K562 (cell line): ENCODE results near the gene LOXL3. TPM values are rescaled to one million over a fixed set of nuclear protein-coding genes. Genes with fewer than 3 reads are reported as not detected.

Experiments used
- ATAC-seq: fragments of 200-7000 bp; cut with Tn5 transposase; 3 replicates; pipeline ENCODE4 v1.9.1; 2020; ENCODE audit warnings: moderate library complexity
- BruUV-seq: library from RNA; stranded (reverse); fragments of 400-500 nt; replicated peaks from 2 replicates; lab custom pipeline; 2021; lab: Mats Ljungman, UMichigan
- CTCF ChIA-PET: fragments of 300-600 bp; formaldehyde crosslinking; extraction: SDS; loops from one replicate; lab custom pipeline; 2021; ENCODE audit warnings: low intra/inter-chr PET ratio; lab: Yijun Ruan, JAX
- POLR2A ChIA-PET: fragments of 300-600, 350-650 bp; sonication (Branson Sonifier 250); formaldehyde crosslinking; extraction: SDS; loops from one replicate; lab custom pipeline; 2021; ENCODE audit warnings: antibody characterized with exemption, inconsistent platforms; lab: Yijun Ruan, JAX
- DNase-seq, 4 experiments: peaks; one replicate each; pipeline versions ENCODE4 v3.0.0 to v3.0.0-alpha.2; 2011 to 2018; ENCODE audit warnings: low spot score in 3 of 4, mixed read lengths in 3 of 4; ENCODE audit errors: extremely low read depth in 1 of 4
- FAIRE-seq: peaks from 2 replicates; lab custom pipeline; 2011; peaks lifted over from hg19 to GRCh38; lab: Jason Lieb, UNC
- H2AFZ ChIP-seq: 2 replicates; pipeline ENCODE4 v1.6.0; 2011; ENCODE audit warnings: low read depth, low read length, control low read depth, inconsistent platforms
- H3K27ac ChIP-seq: fragments of 200-600 bp; 3 replicates; pipeline ENCODE4 v1.8.0; 2011; ENCODE audit warnings: low read depth, mild to moderate bottlenecking, control low read depth, inconsistent platforms, low read length, moderate library complexity, mixed read lengths; ENCODE audit errors: extremely low read depth
- H3K27me3 ChIP-seq, 2 experiments: fragments of 300-600 bp in 1 of 2; 2 replicates in 1 of 2; 3 replicates in 1 of 2; pipeline versions ENCODE4 v1.6.0 to v1.8.0; 2011; ENCODE audit warnings: inconsistent platforms in 2 of 2, low read length in 2 of 2, mild to moderate bottlenecking in 1 of 2, mixed read lengths in 1 of 2, moderate library complexity in 1 of 2; ENCODE audit not compliant: control insufficient read depth in 2 of 2, insufficient read depth in 2 of 2
- H3K36me3 ChIP-seq: fragments of 300-600 bp; 3 replicates; pipeline ENCODE4 v1.8.0; 2011; ENCODE audit warnings: mild to moderate bottlenecking, low read length, inconsistent platforms; ENCODE audit not compliant: control insufficient read depth, insufficient read depth
- H3K4me1 ChIP-seq, 2 experiments: fragments of 200-600 bp in 1 of 2; replicated peaks in 1 of 2; 2 replicates in 1 of 2; 3 replicates in 1 of 2; pipeline versions ENCODE4 v1.5.1 to v1.8.0; 2011; ENCODE audit warnings: inconsistent platforms in 2 of 2, low read length in 2 of 2, mild to moderate bottlenecking in 1 of 2, mixed read lengths in 1 of 2, moderate library complexity in 1 of 2; ENCODE audit not compliant: control insufficient read depth in 2 of 2, insufficient read depth in 2 of 2
- H3K4me2 ChIP-seq: 2 replicates; pipeline ENCODE4 v1.6.1; 2011; ENCODE audit warnings: low read length, control low read depth, inconsistent platforms, mixed read lengths; ENCODE audit not compliant: insufficient read depth
- H3K4me3 ChIP-seq: fragments of 200-600 bp; sonication (generic), shearing (Covaris generic); 2 replicates; pipeline ENCODE4 v1.5.1; 2016; ENCODE audit warnings: control low read depth, inconsistent platforms
- H3K79me2 ChIP-seq: fragments of 200-600 bp; 3 replicates; pipeline ENCODE4 v1.8.0; 2011; ENCODE audit warnings: low read length, inconsistent platforms; ENCODE audit not compliant: control insufficient read depth, insufficient read depth
- H3K9ac ChIP-seq, 2 experiments: 2 replicates each; pipeline versions ENCODE4 v1.6.0 to v1.6.1; 2011; ENCODE audit warnings: low read depth in 2 of 2, low read length in 2 of 2, control low read depth in 1 of 2, inconsistent platforms in 1 of 2, mild to moderate bottlenecking in 1 of 2, mixed read lengths in 1 of 2; ENCODE audit not compliant: insufficient read depth in 1 of 2
- H3K9me1 ChIP-seq: one replicate; pipeline ENCODE4 v1.6.0; 2011; ENCODE audit warnings: inconsistent platforms, mild to moderate bottlenecking, low read length, moderate library complexity; ENCODE audit not compliant: control insufficient read depth, insufficient read depth
- H3K9me3 ChIP-seq: replicated peaks from 2 replicates; pipeline ENCODE4 v1.5.1; 2011; ENCODE audit warnings: low read depth, low read length, inconsistent platforms; ENCODE audit not compliant: control insufficient read depth, insufficient read depth
- H4K20me1 ChIP-seq: replicated peaks from 2 replicates; pipeline ENCODE4 v1.6.1; 2011; ENCODE audit warnings: low read length, inconsistent platforms, mixed read lengths; ENCODE audit not compliant: control insufficient read depth, insufficient read depth
- POLR2G ChIP-seq: fragments of 200-400 bp; formaldehyde crosslinking; IDR thresholded peaks from 2 replicates; pipeline ENCODE4 v1.6.1; 2017; ENCODE audit warnings: low read depth, mild to moderate bottlenecking, antibody characterized with exemption, low read length, moderate library complexity
- SMC3 ChIP-seq: conservative IDR thresholded peaks from 2 replicates; pipeline ENCODE4 v1.6.1; 2011; ENCODE audit warnings: low read depth, low read length, improper control_type of control experiment; ENCODE audit not compliant: insufficient read depth
- TAF15 ChIP-seq: fragments of 200-400 bp; formaldehyde crosslinking; IDR thresholded peaks from 2 replicates; pipeline ENCODE4 v1.6.1; 2017; ENCODE audit warnings: mild to moderate bottlenecking, low read depth, low read length, moderate library complexity
- WGBS: fragments of 100-300 bp; shearing (Covaris generic); methylation state at CpG from one replicate; pipeline ENCODE4 v1.1.6; 2016; ENCODE audit warnings: low coverage, mixed read lengths; ENCODE audit not compliant: insufficient coverage; ENCODE audit errors: missing lambda C conversion rate; 5-methylcytosine and 5-hydroxymethylcytosine counted together
- in situ Hi-C: fragments of 300-500 bp; cut with MboI; formaldehyde crosslinking; loops from 4 replicates; pipeline ENCODE4 v1.15.0; 2018; ENCODE audit warnings: inconsistent platforms, mixed read lengths
- intact Hi-C: fragments of 100-400 bp; cut with micrococcal nuclease; formaldehyde crosslinking; loops from 2 replicates; pipeline ENCODE4 v1.14.2; 2022
- polyA plus RNA-seq, 8 experiments: library from polyadenylated mRNA; depleted of rRNA in 4 of 8; stranded (reverse) in 5 of 8; unstranded in 3 of 8; fragments of >200 nt; fragmentation: Nextera tagmentation in 2 of 8; fragmentation: Illumina TruSeq in 1 of 8; extraction: Ambion mirVana in 2 of 8; extraction: Trizol in 1 of 8; gene quantifications; 2 replicates each; pipeline versions ENCODE4 v1.2.1 to v1.2.3, GENCODE V29; 2011 to 2014; ENCODE audit warnings: inconsistent platforms in 1 of 8, missing spikeins in 1 of 8
- total RNA-seq, 7 experiments: library from RNA; depleted of rRNA in 6 of 7; stranded (reverse); fragments of >200 nt in 6 of 7; fragmentation: Illumina TruSeq in 2 of 7; extraction: Trizol in 2 of 7; gene quantifications; 2 replicates each; pipeline versions ENCODE4 v1.2.1 to v1.2.3, GENCODE V29; 2011 to 2021; ENCODE audit warnings: low replicate concordance in 1 of 7

The LOXL3 gene
- total and polyA plus RNA-seq, 9 of the 15 experiments (the other 6 are each of a cell fraction or from before 2014, with no cell fraction given), result 0.22 to 0.99 (median 0.31) TPM

- CTCF ChIA-PET, result no interaction called here
- intact Hi-C loops, result no loop called here
- Histone ChIP-seq H4K20me1 (no peaks in the 10 kb centered on the region), H3K4me2 (no peak within 1 kb of the TSS), H3K27me3 (no peaks in the 10 kb centered on the region)
- no peak for TF ChIP-seq TAF15
- peak; percentile 75 for TF ChIP-seq POLR2G
- TF ChIP-seq SMC3, result no peak
- TF ChIP-seq, all 486 proteins: peak for 1
- FAIRE-seq (no peak), DNase-seq (no peak), ATAC-seq (no peak)
- POLR2A ChIA-PET, result interaction anchor here (0.7 to 2.4 kb wide), 3 partner anchors 9 to 1114 kb away, joined by 3 to 13 read pairs (median 13); partner anchors contain the start of gene ALMS1
- no peak within 1 kb of the TSS for H3K27ac ChIP-seq
- peaks cover 19% of the 10 kb centered on the region for H3K79me2 ChIP-seq
- H3K9me3 ChIP-seq, result no peaks in the 10 kb centered on the region
- H3K4me3 ChIP-seq, result no peak within 1 kb of the TSS
- in situ Hi-C loops, result no loop called here
- WGBS, result 96% methylated on average over 30 of the region's 65 CpGs
- H3K4me1 ChIP-seq, result peaks cover 15 to 50% of the 10 kb centered on the region in 2 experiments; a peak in 4 of 5 replicates
- no TSS peak for BruUV-seq
- H3K9me1 ChIP-seq, result no peaks in the 10 kb centered on the region
- H3K36me3 ChIP-seq, result peaks cover under 1% of the 10 kb centered on the region; the same call in 1 of the 3 replicates
- H3K9ac ChIP-seq, result no peak within 1 kb of the TSS
- H2AFZ ChIP-seq, result no peak within 1 kb of the TSS
These were observed 54.3 kb downstream of the LOXL3 start, which contains the start of gene LBX2 for GRCh38 chr2:74499267-74499939. Gene LBX2 (minus strand): TSS chr2:74499603. CDS start chr2:74499537, 66 bp downstream.
